HepG2 (cell line): ENCODE results near the gene BEST2. TPM values are rescaled to one million over a fixed set of nuclear protein-coding genes. Genes with fewer than 3 reads are reported as not detected.

Source experiments
- ELF3 ChIP-seq: IDR thresholded peaks from 2 replicates; pipeline ENCODE4 v1.6.1; 2016; ENCODE audit warnings: missing genetic modification reagents, missing compliant biosample characterization
- FOSL2 ChIP-seq: sonication (generic); formaldehyde crosslinking; IDR thresholded peaks from 2 replicates; pipeline ENCODE4 v1.4.0; 2020; ENCODE audit warnings: missing genetic modification reagents
- HOXA9 ChIP-seq: sonication (generic); formaldehyde crosslinking; IDR thresholded peaks from 2 replicates; pipeline ENCODE4 v1.8.1; 2022; ENCODE audit warnings: missing genetic modification reagents, mild to moderate bottlenecking, moderate library complexity, borderline replicate concordance
- NFIC ChIP-seq: IDR thresholded peaks from 2 replicates; pipeline ENCODE4 v1.6.1; 2012; ENCODE audit warnings: mild to moderate bottlenecking, low read length, inconsistent platforms
- TBX2 ChIP-seq: sonication (generic); formaldehyde crosslinking; IDR thresholded peaks from 2 replicates; pipeline ENCODE4 v1.5.0; 2020; ENCODE audit warnings: missing genetic modification reagents, mild to moderate bottlenecking, borderline replicate concordance
- TRIM24 ChIP-seq: sonication (generic); formaldehyde crosslinking; IDR thresholded peaks from 2 replicates; pipeline ENCODE4 v1.8.0; 2022; ENCODE audit warnings: mild to moderate bottlenecking, missing genetic modification reagents
- ZFP41 ChIP-seq: sonication (generic); formaldehyde crosslinking; IDR thresholded peaks from 2 replicates; pipeline ENCODE4 v1.4.0; 2020; ENCODE audit warnings: mild to moderate bottlenecking, missing genetic modification reagents, borderline replicate concordance
- ZNF12 ChIP-seq: sonication (generic); formaldehyde crosslinking; IDR thresholded peaks from 2 replicates; pipeline ENCODE4 v1.5.0; 2020; ENCODE audit warnings: missing genetic modification reagents
- ZNF235 ChIP-seq: sonication (generic); formaldehyde crosslinking; IDR thresholded peaks from 2 replicates; pipeline ENCODE4 v1.8.1; 2023; ENCODE audit warnings: mild to moderate bottlenecking, missing genetic modification reagents, borderline replicate concordance
- ZNF251 ChIP-seq: sonication (generic); formaldehyde crosslinking; IDR thresholded peaks from 2 replicates; pipeline ENCODE4 v1.9.0; 2021; ENCODE audit warnings: mild to moderate bottlenecking, missing genetic modification reagents
- ZNF556 ChIP-seq: sonication (generic); formaldehyde crosslinking; IDR thresholded peaks from 2 replicates; pipeline ENCODE4 v1.4.0; 2020; ENCODE audit warnings: mild to moderate bottlenecking, missing genetic modification reagents, borderline replicate concordance
- ZNF7 ChIP-seq: IDR thresholded peaks from 2 replicates; pipeline ENCODE4 v1.6.1; 2016; ENCODE audit warnings: missing biosample characterization, missing genetic modification reagents
- ZNF792 ChIP-seq: IDR thresholded peaks from 2 replicates; pipeline ENCODE4 v1.6.1; 2016
- ZSCAN9 ChIP-seq: IDR thresholded peaks from 2 replicates; pipeline ENCODE4 v1.6.1; 2016; ENCODE audit warnings: borderline replicate concordance
- polyA plus RNA-seq, 8 experiments: library from polyadenylated mRNA; depleted of rRNA in 3 of 8; stranded (reverse) in 7 of 8; unstranded in 1 of 8; fragments of >200 nt; fragmentation: Illumina TruSeq in 4 of 8; extraction: Trizol in 4 of 8; gene quantifications; 2 replicates each; pipeline versions ENCODE4 v1.2.1 to v1.2.3, GENCODE V29; 2011 to 2016; ENCODE audit warnings: low read depth in 4 of 8, missing spikeins in 1 of 8, mixed read lengths in 1 of 8; ENCODE audit not compliant: insufficient read depth in 1 of 8
- total RNA-seq, 5 experiments: library from RNA; depleted of rRNA; stranded (reverse); fragments of >200 nt; fragmentation: Illumina TruSeq; extraction: Trizol; gene quantifications; 2 replicates each; pipeline ENCODE4 v1.2.3, GENCODE V29; 2016; ENCODE audit warnings: low read depth in 1 of 5
- TF ChIP-seq, protein P1 (sequence below): sonication (generic); formaldehyde crosslinking; IDR thresholded peaks from 2 replicates; pipeline ENCODE4 v1.8.0; 2022; ENCODE audit warnings: mild to moderate bottlenecking, missing genetic modification reagents, moderate library complexity
- TF ChIP-seq, protein P2 (sequence below): sonication (generic); formaldehyde crosslinking; conservative IDR thresholded peaks from 2 replicates; pipeline ENCODE4 v1.4.0; 2020; ENCODE audit warnings: missing genetic modification reagents
- TF ChIP-seq, protein P3 (sequence below): sonication (generic); formaldehyde crosslinking; IDR thresholded peaks from 2 replicates; pipeline ENCODE4 v1.9.0; 2021; ENCODE audit warnings: missing genetic modification reagents, mild to moderate bottlenecking, borderline replicate concordance
- TF ChIP-seq, protein P4 (sequence below): sonication (generic); formaldehyde crosslinking; conservative IDR thresholded peaks from 2 replicates; pipeline ENCODE4 v1.4.0; 2020; ENCODE audit warnings: missing genetic modification reagents
- TF ChIP-seq, protein P5 (sequence below): sonication (generic); formaldehyde crosslinking; conservative IDR thresholded peaks from 2 replicates; pipeline ENCODE4 v1.8.0; 2022; ENCODE audit warnings: missing genetic modification reagents
- TF ChIP-seq, protein P6 (sequence below): sonication (generic); formaldehyde crosslinking; IDR thresholded peaks from 2 replicates; pipeline ENCODE4 v1.8.1; 2023; ENCODE audit warnings: mild to moderate bottlenecking, missing genetic modification reagents

Gene BEST2
- total and polyA plus RNA-seq, 2 of the 13 experiments (the other 11 are each of a cell fraction or from before 2014, with no cell fraction given) = not detected

DNA sequence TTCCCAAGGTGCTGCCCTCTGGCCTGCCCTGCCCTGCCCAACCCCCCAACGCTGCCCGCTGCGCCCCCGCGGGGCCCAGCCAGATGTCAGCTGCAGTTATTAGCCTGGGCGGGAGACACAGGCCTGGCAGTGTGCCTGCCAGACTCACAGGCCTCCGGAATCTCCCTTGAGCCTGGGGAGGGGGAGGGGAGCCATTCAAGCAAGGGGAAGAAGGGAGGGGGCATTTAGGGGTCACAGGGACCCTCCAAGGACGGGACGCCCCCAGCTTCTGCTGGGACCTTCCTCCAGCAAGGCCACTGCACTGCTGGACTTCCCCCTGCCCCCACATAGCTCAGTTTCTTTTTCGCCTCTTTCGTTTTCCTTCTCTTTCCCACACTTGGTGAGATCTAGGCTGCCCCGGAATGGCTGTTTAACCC is 37.1 kb downstream of the BEST2 start (continued):
- TF ChIP-seq, protein P1, sequence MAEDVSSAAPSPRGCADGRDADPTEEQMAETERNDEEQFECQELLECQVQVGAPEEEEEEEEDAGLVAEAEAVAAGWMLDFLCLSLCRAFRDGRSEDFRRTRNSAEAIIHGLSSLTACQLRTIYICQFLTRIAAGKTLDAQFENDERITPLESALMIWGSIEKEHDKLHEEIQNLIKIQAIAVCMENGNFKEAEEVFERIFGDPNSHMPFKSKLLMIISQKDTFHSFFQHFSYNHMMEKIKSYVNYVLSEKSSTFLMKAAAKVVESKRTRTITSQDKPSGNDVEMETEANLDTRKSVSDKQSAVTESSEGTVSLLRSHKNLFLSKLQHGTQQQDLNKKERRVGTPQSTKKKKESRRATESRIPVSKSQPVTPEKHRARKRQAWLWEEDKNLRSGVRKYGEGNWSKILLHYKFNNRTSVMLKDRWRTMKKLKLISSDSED (CRISPR knock-in tag) = no peak
- TF ChIP-seq TBX2 (CRISPR knock-in tag) = no peak
- TF ChIP-seq ZNF792 (CRISPR knock-in tag) = peak; percentile 49; the same call in 1 of the 2 replicates
- TF ChIP-seq, protein P2, sequence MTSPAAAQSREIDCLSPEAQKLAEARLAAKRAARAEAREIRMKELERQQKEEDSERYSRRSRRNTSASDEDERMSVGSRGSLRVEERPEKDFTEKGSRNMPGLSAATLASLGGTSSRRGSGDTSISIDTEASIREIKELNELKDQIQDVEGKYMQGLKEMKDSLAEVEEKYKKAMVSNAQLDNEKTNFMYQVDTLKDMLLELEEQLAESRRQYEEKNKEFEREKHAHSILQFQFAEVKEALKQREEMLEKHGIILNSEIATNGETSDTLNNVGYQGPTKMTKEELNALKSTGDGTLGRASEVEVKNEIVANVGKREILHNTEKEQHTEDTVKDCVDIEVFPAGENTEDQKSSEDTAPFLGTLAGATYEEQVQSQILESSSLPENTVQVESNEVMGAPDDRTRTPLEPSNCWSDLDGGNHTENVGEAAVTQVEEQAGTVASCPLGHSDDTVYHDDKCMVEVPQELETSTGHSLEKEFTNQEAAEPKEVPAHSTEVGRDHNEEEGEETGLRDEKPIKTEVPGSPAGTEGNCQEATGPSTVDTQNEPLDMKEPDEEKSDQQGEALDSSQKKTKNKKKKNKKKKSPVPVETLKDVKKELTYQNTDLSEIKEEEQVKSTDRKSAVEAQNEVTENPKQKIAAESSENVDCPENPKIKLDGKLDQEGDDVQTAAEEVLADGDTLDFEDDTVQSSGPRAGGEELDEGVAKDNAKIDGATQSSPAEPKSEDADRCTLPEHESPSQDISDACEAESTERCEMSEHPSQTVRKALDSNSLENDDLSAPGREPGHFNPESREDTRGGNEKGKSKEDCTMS = no peak
- TF ChIP-seq ELF3 (CRISPR knock-in tag) = no peak
- no peak for TF ChIP-seq ZNF251 (CRISPR knock-in tag)
- no peak for TF ChIP-seq NFIC
- TF ChIP-seq TRIM24 (CRISPR knock-in tag) = no peak
- no peak for TF ChIP-seq ZNF556 (CRISPR knock-in tag)
- no peak for TF ChIP-seq ZFP41 (CRISPR knock-in tag)
- TF ChIP-seq, protein P3, sequence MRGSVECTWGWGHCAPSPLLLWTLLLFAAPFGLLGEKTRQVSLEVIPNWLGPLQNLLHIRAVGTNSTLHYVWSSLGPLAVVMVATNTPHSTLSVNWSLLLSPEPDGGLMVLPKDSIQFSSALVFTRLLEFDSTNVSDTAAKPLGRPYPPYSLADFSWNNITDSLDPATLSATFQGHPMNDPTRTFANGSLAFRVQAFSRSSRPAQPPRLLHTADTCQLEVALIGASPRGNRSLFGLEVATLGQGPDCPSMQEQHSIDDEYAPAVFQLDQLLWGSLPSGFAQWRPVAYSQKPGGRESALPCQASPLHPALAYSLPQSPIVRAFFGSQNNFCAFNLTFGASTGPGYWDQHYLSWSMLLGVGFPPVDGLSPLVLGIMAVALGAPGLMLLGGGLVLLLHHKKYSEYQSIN (CRISPR knock-in tag) = no peak
- no peak for TF ChIP-seq ZSCAN9 (CRISPR knock-in tag)
- TF ChIP-seq ZNF7 = no peak
- no peak for TF ChIP-seq ZNF235
- no peak for TF ChIP-seq FOSL2 (CRISPR knock-in tag)
- TF ChIP-seq, protein P4, sequence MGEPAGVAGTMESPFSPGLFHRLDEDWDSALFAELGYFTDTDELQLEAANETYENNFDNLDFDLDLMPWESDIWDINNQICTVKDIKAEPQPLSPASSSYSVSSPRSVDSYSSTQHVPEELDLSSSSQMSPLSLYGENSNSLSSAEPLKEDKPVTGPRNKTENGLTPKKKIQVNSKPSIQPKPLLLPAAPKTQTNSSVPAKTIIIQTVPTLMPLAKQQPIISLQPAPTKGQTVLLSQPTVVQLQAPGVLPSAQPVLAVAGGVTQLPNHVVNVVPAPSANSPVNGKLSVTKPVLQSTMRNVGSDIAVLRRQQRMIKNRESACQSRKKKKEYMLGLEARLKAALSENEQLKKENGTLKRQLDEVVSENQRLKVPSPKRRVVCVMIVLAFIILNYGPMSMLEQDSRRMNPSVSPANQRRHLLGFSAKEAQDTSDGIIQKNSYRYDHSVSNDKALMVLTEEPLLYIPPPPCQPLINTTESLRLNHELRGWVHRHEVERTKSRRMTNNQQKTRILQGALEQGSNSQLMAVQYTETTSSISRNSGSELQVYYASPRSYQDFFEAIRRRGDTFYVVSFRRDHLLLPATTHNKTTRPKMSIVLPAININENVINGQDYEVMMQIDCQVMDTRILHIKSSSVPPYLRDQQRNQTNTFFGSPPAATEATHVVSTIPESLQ = no peak
- TF ChIP-seq, protein P5, sequence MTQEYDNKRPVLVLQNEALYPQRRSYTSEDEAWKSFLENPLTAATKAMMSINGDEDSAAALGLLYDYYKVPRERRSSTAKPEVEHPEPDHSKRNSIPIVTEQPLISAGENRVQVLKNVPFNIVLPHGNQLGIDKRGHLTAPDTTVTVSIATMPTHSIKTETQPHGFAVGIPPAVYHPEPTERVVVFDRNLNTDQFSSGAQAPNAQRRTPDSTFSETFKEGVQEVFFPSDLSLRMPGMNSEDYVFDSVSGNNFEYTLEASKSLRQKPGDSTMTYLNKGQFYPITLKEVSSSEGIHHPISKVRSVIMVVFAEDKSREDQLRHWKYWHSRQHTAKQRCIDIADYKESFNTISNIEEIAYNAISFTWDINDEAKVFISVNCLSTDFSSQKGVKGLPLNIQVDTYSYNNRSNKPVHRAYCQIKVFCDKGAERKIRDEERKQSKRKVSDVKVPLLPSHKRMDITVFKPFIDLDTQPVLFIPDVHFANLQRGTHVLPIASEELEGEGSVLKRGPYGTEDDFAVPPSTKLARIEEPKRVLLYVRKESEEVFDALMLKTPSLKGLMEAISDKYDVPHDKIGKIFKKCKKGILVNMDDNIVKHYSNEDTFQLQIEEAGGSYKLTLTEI (CRISPR knock-in tag) = no peak
- TF ChIP-seq HOXA9 (CRISPR knock-in tag) = no peak
- TF ChIP-seq, protein P6, sequence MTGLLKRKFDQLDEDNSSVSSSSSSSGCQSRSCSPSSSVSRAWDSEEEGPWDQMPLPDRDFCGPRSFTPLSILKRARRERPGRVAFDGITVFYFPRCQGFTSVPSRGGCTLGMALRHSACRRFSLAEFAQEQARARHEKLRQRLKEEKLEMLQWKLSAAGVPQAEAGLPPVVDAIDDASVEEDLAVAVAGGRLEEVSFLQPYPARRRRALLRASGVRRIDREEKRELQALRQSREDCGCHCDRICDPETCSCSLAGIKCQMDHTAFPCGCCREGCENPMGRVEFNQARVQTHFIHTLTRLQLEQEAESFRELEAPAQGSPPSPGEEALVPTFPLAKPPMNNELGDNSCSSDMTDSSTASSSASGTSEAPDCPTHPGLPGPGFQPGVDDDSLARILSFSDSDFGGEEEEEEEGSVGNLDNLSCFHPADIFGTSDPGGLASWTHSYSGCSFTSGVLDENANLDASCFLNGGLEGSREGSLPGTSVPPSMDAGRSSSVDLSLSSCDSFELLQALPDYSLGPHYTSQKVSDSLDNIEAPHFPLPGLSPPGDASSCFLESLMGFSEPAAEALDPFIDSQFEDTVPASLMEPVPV (CRISPR knock-in tag) = no peak
- TF ChIP-seq ZNF12 (CRISPR knock-in tag) = no peak
